Activated CD4-positive, CD25-positive, alpha-beta regulatory T cell (primary cell): ENCODE data around the gene HPD.
A peak's percentile ranks its signal among the peaks of the same experiment; 100 is the strongest.
"Not testable (repeated sequence)": the region's sequence is repeated elsewhere in the genome, so short reads cannot be mapped to it uniquely, and the experiment has no call there.

Experiments used
- DNase-seq, 4 experiments: peaks; one replicate each; lab custom pipeline; 2025; lab: John Stamatoyannopoulos, UW

HPD gene

DNA sequence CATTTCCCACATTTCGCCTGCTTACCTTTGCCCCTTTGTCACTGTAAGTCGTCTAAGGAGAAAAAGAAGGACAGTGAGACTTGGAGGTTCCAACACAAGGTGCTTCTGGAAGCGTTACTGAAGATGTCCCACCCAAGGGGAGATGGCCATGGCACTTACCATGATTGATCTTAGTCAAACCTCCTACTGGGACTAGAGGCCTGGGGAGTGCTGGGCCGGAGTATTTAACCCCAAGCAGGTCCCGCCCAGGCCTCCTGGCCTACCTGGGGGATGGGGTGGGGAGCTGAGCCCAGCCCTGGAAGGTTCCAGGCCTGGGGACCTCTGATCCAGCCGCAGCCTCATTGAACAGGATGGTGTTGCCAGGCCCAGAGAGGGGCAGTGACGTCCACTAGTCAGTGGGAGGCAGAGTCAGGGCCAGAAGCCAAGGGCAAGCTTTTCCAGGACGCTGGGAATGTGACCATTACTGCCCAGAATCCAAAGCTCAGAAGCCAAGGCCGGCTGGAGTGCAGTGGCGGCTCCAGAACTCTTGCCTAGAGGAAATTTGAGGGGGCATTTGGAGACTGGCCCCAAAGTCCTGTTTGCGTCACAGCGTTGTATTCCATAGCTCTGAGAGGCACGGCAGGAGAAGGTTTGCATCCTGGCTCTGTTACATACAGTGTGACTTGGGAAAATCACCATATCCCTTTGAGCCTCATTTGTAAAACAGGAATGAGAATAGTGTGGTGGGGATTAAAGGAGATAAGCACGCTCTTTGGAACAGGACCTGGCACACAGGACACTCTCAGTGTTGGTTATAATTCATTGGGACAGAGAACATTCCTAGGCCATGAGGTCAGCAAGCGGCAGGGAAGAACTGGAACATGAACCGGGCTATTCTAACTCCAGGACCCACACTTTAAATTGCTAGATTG lies at the start of gene HPD:
Gene HPD, minus strand, starts transcription at position 198 of the 911 bp plus-strand sequence. Its CDS starts 36 bp downstream, at position 162.
- no peak for DNase-seq

DNA sequence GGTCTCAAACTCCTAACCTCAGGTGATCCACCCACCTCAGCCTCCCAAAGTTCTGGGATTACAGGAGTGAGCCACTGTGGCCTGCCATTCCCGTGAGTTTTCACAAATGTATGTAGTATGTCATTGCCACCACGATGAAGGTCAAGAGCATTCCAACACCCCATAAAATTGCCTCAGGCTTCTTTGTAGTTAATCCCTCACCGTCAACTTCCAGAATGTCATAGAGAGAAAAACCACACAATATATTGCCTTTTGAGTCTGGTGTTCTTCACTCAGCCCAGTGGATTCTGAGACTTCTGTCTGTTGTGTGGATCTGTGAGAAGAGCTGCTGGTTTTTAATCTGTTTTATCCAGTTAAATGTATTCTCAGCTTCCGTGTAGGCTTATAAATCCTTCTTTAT lies 47.1 kb upstream of the HPD start:
- DNase-seq = no peak

DNA sequence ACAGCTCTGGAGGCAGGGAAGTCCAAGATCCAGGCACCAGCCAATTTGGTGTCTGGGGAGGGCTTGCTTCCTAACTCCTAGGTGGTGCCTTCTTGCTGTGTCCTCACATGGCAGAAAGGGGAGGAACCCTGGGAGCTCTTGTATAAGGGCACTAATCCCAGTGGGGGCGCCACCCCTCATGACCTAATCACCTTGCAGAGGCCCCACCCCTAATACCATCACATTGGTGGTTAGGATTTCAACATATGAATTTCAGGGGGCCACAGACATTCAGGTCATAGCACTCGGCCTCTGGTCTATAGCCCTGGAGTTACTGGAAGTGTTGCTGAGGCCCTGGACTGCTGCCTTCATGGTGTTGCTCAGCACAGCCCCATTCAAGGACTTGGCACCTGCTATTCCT lies 44.5 kb upstream of the HPD start:
- no peak for DNase-seq

DNA sequence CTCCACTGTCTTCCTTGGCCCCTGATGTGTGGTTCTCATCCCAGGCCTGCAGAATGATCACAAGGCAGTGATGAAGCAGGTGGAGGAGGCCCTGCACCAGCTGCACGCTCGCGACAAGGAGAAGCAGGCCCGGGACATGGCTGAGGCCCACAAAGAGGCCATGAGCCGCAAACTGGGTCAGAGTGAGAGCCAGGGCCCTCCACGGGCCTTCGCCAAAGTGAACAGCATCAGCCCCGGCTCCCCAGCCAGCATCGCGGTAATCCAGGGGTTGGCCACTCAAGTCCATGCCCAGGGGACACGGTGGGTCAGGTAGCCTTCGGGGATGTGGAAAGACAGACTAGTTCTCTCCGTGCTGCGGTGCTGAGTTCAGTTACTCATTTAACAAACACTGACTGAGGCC lies 40.9 kb upstream of the HPD start:
- DNase-seq = no peak

DNA sequence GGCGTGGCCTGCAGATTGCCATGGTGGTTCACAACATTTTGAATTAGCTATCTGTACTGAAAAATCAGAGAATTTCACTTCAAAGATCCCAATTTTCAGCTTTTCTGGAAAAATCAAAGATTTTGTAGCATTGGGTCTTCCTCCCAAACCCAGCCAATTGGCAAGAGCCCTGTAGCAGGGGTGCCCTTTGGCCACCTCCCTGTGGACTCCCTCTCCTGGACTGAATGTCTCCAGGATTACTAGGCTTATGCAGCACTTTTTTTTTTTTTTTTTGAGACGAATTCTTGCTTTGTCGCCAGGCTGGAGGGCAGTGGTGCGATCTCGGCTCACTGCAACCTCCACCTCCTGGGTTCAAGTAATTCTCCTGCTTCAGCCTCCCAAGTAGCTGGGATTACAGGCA lies 39.6 kb upstream of the HPD start:
- no peak for DNase-seq

DNA sequence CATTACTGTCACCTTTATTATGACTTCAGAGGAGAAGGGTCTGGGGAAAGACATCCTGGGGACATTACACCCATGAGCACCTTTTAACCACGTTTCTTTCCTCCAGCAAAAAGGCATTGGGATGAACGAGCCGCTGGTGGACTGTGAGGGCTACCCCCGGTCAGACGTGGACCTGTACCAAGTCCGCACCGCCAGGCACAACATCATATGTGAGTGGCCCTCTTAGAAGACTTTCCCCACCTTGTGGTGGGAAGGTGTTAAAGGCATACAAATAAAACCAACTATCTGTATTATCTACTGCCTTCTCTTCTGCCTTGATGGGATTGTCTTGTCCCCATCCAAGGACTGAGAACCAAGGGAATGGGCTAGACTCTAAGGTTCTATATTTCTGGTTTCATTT lies 36.0 kb upstream of the HPD start:
- no peak for DNase-seq

DNA sequence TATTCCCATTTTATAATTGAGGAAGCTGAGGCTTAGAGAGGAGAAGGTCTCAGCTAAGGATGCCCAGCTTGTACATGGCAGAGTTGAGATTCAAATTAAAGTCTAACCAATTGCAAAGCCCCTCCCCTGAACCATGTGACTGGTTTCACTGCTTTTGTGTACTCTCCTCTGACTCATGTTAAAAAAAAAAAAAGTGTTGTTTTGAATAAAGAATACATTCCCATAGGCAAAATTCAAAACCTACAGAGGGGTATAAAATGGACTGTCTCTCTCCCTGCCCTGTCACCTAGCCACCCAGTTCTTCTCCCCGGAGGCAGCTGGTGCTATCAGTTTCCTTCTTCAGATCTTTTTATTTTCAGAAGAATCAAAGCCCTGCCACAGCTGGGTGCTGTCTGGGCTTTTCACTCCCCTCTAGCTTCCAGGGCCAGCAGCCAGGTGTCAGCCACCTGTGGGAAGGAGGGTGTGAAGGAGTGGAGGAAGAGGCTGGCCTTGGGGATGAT lies 35.4 kb upstream of the HPD start:
- DNase-seq = no peak

DNA sequence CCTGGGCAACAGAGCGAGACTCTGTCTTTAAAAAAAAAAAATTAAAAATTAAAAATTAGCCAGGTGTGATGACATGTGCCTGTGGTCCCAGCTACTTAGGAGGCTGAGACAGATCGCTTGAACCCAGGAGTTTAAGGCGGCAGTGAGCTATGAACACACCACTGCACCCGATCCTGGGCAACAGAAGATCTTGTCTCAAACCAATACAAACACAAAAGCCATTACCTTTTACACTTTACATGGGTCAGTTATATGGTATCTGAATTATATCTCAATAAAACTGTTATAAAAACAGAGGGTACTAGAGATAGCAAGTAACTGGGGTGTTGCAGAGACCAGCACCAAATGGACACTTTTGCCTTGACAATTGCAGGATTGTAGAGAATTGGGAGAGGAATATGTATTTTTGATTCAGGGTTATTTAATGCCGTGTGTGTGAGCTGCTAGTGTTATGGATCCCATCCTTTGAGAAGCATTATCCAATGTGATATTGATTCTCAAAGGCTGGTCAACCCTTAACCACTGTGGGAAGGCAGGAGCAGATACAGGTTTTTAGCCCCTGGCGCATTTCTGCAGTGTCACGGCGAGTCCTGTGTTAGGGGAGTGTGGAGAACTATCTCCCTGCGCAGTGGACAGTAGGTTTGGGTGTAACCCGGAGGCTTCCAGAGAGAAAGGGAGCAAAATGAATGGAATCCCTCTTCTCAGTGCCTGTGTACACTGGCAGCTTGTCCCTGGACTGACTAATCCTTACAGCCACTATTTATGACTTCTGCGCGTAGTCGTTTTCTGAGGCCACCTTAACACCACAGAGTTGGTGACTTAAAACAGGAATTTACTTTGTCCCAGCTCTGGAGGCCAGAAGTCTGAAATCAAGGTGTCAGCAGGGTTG lies 34.3 kb upstream of the HPD start:
- no peak for DNase-seq

DNA sequence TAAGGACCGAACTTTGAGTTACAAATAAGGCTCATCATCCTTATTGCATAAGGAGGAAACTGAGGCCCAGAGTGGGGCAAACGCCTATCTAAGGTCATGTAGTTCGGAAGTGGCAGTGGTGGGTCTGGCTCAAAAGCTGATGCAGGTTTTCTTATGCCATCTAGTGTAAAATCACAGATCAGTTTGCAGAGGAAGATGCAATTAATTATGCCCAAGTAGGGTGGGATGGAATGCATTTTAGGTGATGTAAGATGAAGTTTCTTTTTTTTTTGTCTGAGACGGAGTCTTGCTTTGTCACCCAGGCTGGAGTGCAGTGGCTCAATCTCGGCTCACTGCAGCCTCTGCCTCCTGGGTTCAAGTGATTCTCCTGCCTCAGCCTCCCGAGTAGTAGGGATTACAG lies 31.0 kb upstream of the HPD start:
- DNase-seq = not testable (repeated sequence)

DNA sequence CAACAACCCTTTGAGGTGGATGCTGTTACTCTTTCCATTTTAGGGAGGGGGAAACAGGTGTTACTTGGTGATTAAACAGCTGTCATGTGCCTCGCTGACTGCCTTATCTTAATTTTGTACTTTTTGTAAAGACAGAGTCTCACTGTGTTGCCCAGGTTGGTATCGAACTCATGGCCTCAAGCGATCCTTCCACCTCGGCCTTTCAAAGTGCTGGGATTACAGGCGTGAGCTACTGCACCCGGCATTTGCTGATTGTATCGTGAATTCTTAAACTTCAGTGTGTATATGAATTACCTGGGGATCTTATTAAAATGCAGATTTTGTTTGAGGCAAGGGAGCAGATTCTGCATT lies 30.6 kb upstream of the HPD start:
- no peak for DNase-seq

DNA sequence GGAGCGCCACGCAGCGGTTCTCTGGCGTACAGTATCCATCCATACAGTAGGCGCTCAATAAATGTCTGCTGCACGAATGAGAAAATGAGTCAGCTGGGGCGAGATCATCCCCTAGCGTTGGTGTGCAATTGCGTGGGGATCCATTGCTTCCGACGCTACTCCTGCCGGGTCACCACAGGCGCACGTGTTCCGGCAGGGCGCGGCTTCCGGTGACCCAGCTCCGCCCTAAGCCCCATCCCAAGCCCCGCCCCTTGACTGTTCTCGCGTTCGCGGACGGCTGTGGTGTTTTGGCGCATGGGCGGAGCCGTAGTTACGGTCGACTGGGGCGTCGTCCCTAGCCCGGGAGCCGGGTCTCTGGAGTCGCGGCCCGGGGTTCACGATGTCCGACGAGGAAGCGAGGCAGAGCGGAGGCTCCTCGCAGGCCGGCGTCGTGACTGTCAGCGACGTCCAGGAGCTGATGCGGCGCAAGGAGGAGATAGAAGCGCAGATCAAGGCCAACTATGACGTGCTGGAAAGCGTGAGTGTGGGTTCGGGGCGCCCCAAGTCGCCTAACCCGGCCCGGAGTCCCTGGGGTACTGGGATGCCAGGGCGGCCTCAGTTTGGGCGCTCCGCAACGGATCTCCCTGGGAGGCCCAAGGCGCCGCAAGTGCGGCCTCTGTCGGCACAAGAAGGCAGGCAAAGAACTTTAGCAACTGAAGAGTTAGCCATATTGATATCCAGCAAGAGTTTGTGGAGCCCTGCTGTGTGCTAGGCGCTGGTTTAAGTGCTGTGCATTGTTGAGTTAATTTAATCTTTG lies 30.0 kb upstream of the HPD start, which contains the start of gene PSMD9:
Gene PSMD9, plus strand, starts transcription at position 313 of the 796 bp plus-strand sequence. Its CDS starts 67 bp downstream, at position 380.
- peak; percentile 96 to 99 (median 96) for DNase-seq

DNA sequence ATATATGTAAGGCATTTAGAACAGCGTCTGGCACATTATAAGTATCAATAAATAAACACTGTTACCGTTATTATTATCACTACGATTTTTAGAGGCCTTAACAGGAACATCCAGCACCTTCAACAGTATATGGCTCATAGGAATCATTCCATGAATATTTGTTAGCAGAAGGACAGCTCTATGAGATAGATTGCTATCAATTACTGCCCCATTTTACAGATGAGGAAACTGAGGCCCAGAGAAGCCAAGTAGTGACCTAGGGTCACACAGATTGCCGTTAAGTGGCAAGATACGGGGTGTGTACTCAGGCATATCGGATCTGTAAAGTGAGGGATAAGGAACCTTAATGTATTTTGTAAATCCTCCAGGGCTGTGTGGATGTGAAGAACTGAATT lies 29.4 kb upstream of the HPD start:
- no peak for DNase-seq

DNA sequence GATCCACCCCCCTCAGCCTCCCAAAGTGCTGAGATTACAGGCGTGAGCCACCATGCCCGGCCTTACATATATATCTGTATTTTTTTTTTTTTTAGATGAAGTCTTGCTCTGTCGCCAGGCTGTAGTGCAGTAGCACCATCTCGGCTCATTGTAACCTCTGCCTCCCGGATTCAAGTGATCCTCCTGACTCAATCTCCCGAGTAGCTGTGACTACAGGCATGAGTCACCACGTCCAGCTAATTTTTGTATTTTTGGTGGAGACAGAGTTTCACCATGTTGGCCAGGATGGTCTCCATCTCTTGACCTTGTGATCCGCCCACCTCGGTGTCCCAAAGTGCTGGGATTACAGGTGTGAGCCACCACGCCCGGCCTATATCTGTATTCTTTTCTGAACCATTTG lies 26.5 kb upstream of the HPD start:
- not testable (repeated sequence) for DNase-seq

DNA sequence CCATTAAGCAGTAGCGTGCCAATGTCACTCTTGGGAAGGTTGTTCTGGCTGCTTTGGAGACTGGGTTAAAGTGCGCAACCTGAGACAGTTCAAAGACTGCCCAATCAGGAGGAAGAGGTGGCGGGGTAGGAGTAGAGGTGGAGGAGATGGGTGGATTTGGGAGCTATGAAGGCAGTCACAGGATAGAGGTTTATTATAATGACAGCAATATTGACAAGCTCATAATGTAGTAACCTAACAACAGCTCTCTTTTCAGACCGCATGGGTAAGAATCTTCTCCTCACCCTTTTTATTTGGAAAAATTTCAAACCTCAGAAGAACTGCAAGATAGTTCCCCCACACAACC lies 24.6 kb upstream of the HPD start:
- DNase-seq = no peak

DNA sequence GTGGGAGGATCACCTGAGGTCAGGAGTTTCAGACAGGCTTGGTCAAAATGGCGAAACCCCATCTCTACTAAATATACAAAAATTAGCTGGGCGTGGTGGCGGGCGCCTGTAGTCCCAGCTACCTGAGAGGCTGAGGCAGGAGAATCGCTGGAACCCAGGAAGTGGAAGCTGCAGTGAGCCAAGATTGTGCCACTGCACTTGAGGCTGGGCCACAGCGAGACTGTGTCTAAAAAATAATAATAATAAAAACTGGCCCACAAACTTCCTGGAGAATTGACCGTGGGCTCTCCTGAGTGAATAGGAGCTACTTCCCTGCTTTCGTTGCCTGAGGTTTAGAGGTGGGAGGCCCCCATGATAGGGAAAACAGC lies 17.4 kb upstream of the HPD start:
- DNase-seq = not testable (repeated sequence)

DNA sequence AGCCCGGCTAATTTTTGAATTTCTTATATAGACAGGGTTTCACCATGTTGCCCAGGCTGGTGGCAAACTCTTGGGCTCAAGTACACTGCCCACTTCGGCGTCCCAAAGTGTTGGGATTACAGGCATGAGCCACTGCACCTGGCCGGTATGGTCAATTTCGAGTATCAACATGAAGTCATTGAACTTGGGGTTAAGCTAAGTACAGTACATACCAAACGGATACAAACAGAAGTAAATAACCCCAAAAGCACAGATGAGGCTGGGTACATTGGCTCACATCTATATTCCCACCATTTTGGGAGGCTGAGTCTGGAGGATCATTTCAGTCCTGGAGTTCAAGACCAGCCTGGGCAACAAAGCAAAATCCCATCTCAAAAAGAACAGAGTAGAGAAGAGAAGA lies 16.9 kb upstream of the HPD start:
- DNase-seq = no peak

DNA sequence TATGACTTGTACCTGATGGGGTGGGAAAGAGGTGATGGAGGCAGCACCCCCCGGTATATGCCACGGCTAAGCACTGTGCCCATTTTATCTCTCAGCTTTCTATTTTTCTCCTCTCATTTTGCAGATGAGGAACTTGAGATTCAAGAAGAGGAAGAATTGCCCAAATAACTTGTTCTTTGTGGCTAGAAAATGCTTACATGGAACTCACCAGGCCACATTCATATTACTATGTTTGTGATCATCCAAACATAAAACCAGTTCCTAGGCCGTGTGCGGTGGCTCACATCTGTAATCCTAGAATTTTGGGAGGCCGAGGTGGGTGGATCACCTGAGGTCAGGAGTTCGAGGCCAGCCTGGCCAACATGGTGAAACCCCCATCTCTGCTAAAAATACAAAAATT lies 15.4 kb upstream of the HPD start:
- DNase-seq = no peak

DNA sequence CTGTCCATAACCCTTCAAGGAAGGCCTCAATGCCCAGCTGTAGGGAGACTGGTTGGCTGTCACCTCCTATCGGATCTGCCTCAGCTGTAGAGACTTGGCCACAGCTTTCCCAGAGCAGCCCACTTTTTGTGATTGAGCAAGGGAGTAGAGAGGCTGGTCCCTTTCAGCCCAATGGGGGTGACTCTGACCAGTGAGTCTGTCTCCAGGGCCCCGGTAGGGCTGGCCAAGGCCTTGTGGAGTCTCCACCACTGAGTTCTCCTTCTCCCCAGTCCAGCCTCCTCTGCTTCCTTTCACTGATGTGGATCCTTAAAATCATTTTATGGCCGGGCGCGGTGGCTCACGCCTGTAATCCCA lies 14.5 kb upstream of the HPD start:
- DNase-seq = no peak

DNA sequence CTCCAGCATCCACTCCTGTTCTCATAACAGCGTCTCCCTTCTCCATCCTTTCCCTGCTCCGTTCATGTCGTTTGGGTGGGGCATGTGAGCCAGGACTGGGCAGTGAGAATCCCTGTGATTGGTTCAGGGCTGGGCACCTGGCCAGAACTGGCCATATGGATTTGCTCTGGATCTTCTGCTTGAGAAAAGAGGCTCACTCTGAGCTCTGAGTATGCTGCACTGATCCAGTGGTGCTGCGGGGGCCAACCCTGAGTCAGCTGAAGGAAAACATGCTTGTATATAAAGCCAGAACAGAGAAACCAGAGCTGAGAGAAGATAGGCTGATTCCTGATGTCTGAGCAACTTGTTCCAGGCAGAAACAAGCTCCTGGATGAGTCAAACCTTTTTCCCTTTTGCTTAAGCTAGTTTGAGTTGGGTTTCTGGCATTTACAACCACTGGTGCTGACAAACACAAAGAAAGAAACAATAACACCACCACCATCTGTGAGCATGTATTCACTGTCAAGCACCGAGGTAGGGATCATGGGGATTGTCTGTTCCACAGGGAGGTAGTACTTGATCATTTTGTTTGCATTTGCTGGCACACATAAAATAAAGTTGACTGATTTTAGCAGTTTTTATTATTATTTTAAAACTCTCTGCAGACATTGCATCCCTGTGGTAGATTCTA lies 14.0 kb upstream of the HPD start:
- DNase-seq = no peak

DNA sequence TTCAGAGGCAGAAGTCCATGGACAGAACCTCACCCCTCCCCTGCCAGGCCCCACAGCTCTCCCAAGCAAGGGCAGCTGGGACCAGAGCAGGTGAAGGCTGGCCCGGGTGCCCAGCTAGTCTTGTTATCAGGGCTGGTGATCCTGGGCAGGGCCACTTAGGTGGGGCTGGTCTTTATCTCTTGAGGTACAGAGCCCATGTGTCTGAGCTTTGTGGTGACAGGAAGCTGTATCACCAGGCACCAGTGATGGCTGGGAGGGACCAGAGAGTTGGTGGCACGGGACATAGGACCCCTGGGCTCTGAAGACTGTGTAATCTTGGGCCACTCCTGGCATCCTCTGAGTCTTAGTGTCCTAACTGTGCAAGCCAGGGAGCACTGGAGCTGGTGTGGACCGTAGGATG lies 12.8 kb upstream of the HPD start:
- DNase-seq = no peak

DNA sequence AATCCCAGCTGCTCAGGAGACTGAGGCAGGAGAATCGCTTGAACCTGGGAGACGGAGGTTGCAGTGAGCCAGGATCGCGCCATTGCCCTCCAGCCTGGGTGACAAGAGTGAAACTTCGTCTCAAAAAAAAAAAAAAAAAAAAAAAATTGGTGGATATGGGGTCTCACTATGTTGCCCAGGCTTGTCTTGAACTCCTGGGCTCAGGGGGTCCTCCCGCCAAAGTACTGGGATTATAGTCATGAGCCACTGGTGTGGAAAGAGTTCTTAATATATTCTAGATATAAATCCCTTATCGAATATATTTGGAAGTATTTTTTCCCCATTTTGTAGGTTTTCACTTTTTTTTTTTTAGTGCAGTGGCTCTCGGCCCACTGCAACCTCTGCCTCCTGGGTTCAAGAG lies 10.6 kb upstream of the HPD start:
- not testable (repeated sequence) for DNase-seq

DNA sequence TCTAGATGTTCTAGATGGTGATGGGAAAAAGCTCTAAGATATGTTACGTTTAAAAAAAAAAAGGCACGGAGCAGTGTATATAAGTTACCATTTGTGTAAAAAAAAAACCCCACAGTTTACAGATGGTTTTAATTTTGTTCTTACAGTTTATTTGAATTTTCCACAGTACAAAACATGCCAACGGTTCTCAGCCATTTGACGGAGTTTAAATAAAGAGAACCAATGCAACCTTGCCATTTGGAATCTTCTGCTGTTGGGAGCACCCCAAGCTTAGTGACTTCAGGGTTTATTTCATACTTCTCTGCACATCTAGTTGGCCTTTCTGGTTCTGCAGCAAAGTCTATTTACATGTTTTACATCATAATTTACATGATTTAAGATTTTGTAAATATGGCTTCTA lies 7.7 kb upstream of the HPD start:
- DNase-seq = no peak
